PFSK-1 (cell line): ENCODE data around the gene HTR1D.

Experiments used
- FOXP2 ChIP-seq: optimal IDR thresholded peaks from 2 replicates; pipeline ENCODE3; 2011; ENCODE audit warnings: borderline replicate concordance, control low read depth, inconsistent platforms; ENCODE audit not compliant: insufficient read depth; ENCODE audit errors: extremely low read length, extremely low read depth
- POLR2AphosphoS5 ChIP-seq: IDR thresholded peaks from 2 replicates; pipeline ENCODE4 v1.6.1; 2012; ENCODE audit warnings: low read depth, mild to moderate bottlenecking, control low read depth, low read length, moderate library complexity
- REST ChIP-seq, 2 experiments: IDR thresholded peaks; 2 replicates each; pipeline versions ENCODE4 v1.6.1 to v1.8.0; 2011 to 2012; ENCODE audit warnings: low read depth in 2 of 2, low read length in 2 of 2, control low read depth in 1 of 2, inconsistent platforms in 1 of 2, mild to moderate bottlenecking in 1 of 2, moderate library complexity in 1 of 2; ENCODE audit not compliant: insufficient read depth in 1 of 2
- SIN3A ChIP-seq: IDR thresholded peaks from 2 replicates; pipeline ENCODE4 v1.6.1; 2012; ENCODE audit warnings: mild to moderate bottlenecking, low read length, moderate library complexity, borderline replicate concordance; ENCODE audit not compliant: insufficient read depth
- TAF1 ChIP-seq: IDR thresholded peaks from 2 replicates; pipeline ENCODE4 v1.6.1; 2012; ENCODE audit warnings: low read length, control low read depth, borderline replicate concordance; ENCODE audit not compliant: insufficient read depth

HTR1D gene

GRCh38 chr1:23208527-23208926, 8.8 kb downstream of the HTR1D start:
- TF ChIP-seq FOXP2 (no peak), TAF1 (no peak), REST (IDR thresholded peaks at IDR 0.05; ENCODE audit: insufficient read depth in 1 of 2, low read depth in 2 of 2, low read length in 2 of 2) (no peak), POLR2AphosphoS5 (no peak), SIN3A (no peak)

DNA sequence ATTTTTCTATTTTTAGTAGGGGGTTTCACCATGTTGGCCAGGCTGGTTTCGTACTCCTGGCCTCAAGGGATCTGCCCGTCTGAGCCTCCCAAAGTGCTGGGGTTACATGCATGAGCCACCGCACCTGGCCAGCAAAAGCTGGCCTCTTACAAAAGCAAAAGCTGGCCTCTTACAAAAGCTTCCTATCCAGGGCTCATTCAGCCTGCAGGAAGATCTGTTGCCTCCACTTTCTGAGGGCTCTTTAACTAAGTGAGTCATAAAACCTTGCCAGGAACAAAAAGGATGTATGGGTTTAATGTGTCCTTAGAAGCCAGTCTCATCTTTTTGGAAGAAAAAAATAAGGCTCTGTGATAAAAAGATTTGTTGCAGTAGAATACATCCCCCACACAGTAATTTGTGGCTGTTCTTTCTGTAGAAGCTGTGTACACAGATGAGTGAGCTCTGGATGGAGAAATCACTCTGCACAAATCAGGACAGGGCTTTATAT, 15.0 kb downstream of the HTR1D start:
- no peak for TF ChIP-seq POLR2AphosphoS5
- TF ChIP-seq REST (IDR thresholded peaks at IDR 0.05; ENCODE audit: insufficient read depth in 1 of 2, low read depth in 2 of 2, low read length in 2 of 2), result no peak

DNA sequence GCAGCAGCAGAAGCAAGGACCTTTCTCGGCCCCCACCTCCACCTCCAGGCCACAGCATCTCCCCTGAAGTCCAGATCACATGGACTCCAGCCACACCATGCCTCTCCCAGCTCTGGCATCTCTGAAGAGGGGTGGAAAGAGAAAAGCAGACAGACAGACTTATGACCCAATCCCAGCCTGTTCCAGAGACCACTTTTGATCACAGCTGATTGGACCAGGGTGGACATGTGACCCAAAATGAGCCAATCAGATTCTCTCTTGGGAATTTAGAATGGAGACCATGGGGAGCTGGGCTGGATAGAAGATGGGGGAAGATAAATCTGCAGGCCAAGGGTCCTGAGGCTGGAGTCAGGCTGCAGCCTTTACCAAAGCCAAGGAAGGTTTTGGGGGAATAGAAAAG, 16.4 kb downstream of the HTR1D start:
- TF ChIP-seq SIN3A (no peak), POLR2AphosphoS5 (no peak), FOXP2 (no peak), TAF1 (no peak), REST (IDR thresholded peaks at IDR 0.05; ENCODE audit: insufficient read depth in 1 of 2, low read depth in 2 of 2, low read length in 2 of 2) (no peak)

DNA sequence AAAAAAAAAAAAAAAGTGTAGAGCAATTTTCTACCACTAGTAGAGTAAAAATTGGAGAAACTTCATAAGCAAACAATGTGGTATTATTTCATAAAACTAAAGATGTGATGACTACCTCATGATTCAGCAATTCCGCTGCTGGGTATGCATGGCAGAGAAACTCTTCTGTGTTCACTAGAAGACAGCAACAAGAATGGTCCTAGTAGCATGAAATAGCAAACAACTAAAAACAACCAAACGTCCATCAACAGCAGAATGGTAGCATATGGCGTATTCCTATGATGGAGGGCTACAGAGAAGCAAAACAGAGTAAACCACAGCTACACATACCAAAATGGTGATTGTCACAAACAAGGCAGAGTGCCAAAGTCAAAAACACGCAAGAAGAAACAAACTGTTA, 18.9 kb downstream of the HTR1D start:
- TF ChIP-seq POLR2AphosphoS5, result no peak
- TF ChIP-seq SIN3A, result no peak
- no peak for TF ChIP-seq TAF1
- no peak for TF ChIP-seq REST (IDR thresholded peaks at IDR 0.05; ENCODE audit: insufficient read depth in 1 of 2, low read depth in 2 of 2, low read length in 2 of 2)
- TF ChIP-seq FOXP2, result no peak

GRCh38 chr1:23196627-23197328, 20.5 kb downstream of the HTR1D start:
- TF ChIP-seq FOXP2 (no peak), SIN3A (no peak), TAF1 (no peak), POLR2AphosphoS5 (no peak), REST (IDR thresholded peaks at IDR 0.05; ENCODE audit: insufficient read depth in 1 of 2, low read depth in 2 of 2, low read length in 2 of 2) (no peak)
